ENCODE data around the gene CYFIP1. TPM values are rescaled to one million over a fixed set of nuclear protein-coding genes. Genes with fewer than 3 reads are reported as not detected.

The CYFIP1 gene
- total and polyA plus RNA-seq, 7 donors = 9.1 to 43.0 (median 23.3) TPM

DNA sequence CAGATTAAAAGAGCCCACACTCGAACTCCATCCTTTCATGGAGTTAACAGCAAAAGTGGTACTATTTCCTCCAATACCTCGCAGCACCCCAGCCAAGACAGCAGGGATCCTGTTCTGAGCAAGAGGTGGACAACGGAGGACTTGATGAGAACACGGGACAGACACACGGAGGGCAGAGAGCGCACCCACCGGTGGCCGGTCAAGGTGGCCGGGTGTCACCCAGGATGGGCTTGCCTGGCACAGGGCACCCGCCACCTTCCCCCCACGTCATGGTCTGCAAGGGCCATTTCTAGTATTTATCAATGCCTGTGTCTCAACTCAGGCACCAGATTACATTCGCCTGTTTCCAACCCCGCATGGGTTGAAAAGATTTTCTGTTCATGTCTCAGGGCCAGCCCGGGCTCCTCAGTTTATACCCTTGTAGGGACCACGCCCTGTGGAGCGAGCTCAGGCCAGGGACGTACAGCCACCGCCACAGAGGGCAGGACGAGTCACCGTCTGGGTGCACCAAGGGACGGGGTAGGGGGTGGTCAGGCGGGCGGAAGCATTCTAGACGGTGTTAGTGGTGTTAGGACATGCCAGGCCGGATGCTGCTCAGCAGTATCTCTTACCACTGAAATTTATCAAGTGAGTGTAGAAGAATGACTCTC, 64.2 kb downstream of the CYFIP1 start:
- ATAC-seq (no peak), DNase-seq (no peak)
- Histone ChIP-seq H3K27ac (no peak overlapping the region), H3K27me3 (ENCODE audit: insufficient read depth in 3 of 3, low read length in 2 of 3) (no peaks in the 10 kb centered on the region), H3K4me3 (no peak overlapping the region), H3K9me3 (no peaks in the 10 kb centered on the region), H3K36me3 (ENCODE audit: insufficient read depth in 1 of 2, low read depth in 1 of 2) (peaks cover 3 to 65% of the 10 kb centered on the region in 2 donors), H3K4me1 (no peaks in the 10 kb centered on the region)
- intact Hi-C loops (cut with DNase I) = loop anchor here in 1 of 2 donors (2.0 kb wide), 1 partner anchor 39 kb away; no protein-coding TSS in a partner anchor
- TF ChIP-seq, protein P1, sequence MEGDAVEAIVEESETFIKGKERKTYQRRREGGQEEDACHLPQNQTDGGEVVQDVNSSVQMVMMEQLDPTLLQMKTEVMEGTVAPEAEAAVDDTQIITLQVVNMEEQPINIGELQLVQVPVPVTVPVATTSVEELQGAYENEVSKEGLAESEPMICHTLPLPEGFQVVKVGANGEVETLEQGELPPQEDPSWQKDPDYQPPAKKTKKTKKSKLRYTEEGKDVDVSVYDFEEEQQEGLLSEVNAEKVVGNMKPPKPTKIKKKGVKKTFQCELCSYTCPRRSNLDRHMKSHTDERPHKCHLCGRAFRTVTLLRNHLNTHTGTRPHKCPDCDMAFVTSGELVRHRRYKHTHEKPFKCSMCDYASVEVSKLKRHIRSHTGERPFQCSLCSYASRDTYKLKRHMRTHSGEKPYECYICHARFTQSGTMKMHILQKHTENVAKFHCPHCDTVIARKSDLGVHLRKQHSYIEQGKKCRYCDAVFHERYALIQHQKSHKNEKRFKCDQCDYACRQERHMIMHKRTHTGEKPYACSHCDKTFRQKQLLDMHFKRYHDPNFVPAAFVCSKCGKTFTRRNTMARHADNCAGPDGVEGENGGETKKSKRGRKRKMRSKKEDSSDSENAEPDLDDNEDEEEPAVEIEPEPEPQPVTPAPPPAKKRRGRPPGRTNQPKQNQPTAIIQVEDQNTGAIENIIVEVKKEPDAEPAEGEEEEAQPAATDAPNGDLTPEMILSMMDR (IDR thresholded peaks at IDR 0.05) = no peak
- WGBS, 3 donors = 95 to 97% (median 96%) methylated on average over 25 of the region's 25 CpGs

DNA sequence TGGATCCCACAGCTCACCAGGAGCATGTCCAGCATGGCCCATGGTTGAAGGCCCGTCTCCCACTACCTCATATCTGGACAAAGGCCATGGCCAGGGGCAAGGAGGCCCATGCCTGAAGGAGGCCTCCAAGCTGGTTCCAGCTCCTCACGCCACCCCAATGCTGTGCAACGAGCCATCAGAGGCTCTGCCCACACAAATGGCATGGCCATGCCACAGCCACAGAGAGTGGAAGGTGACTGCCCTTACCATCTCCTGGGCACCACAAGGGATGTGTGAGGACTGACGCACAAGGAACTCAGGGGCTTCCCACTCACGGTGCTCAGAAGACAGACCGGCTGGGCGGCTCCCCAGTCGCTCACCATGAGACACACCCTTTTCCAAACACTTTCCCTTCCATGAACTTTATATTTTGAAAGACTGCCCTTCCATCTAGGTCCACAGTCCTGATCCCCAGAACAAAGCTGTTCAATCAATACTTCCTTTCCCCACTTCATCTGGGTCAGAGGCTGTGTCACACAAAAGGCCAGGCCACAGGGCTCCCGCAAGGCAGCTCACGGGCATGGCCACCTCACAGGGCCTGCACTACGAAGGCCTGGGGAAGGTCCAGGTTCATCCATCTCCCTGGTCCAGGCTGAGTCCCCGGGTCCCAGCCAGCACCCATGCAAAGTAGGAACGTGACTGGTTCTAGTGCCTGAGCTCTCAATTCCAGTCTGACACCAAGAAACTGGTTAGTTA, 66.4 kb downstream of the CYFIP1 start:
- 92 to 96% (median 94%) methylated on average over 13 of the region's 13 CpGs for WGBS, 3 donors
- H3K9me3 ChIP-seq = no peaks in the 10 kb centered on the region
- H3K36me3 ChIP-seq (ENCODE audit: insufficient read depth in 1 of 2, low read depth in 1 of 2) = peaks cover 3 to 87% of the 10 kb centered on the region in 2 donors
- intact Hi-C loops (cut with DNase I) = no loop called here
- no peak overlapping the region for H3K4me3 ChIP-seq
- H3K4me1 ChIP-seq = no peaks in the 10 kb centered on the region
- no peak overlapping the region for H3K27ac ChIP-seq
- no peaks in the 10 kb centered on the region for H3K27me3 ChIP-seq (ENCODE audit: insufficient read depth in 3 of 3, low read length in 2 of 3)
- DNase-seq (no peak), ATAC-seq (no peak)
- TF ChIP-seq, protein P1 (IDR thresholded peaks at IDR 0.05) = no peak

DNA sequence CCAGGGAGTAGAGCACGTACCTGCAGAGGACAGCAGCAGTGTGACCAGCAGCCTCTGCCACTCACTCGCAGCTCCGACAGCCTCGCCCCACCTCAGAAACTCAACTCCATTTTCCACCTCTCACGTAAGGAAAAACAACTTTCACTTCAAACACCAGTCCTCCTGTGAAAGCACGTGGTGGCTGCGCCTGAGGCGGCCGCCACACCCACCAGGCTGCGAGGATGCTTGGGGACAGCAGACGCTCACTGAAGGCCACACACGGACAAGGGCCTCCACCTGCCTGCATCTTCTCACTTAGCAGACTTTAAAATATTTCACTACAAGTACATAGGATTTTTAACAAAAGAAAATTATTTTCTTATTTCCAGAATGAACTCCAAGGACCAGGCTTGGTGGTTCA, 67.9 kb downstream of the CYFIP1 start:
- Histone ChIP-seq H3K9me3 (no peaks in the 10 kb centered on the region), H3K27me3 (ENCODE audit: insufficient read depth in 3 of 3, low read length in 2 of 3) (no peaks in the 10 kb centered on the region), H3K4me1 (no peaks in the 10 kb centered on the region), H3K27ac (no peak overlapping the region), H3K36me3 (ENCODE audit: insufficient read depth in 1 of 2, low read depth in 1 of 2) (peaks cover 3 to 87% of the 10 kb centered on the region in 2 donors), H3K4me3 (no peak overlapping the region)
- TF ChIP-seq, protein P1 (IDR thresholded peaks at IDR 0.05) = no peak
- intact Hi-C loops (cut with DNase I) = no loop called here
- no peak for ATAC-seq
- DNase-seq = no peak
- 93 to 96% (median 96%) methylated on average over 12 of the region's 12 CpGs for WGBS, 3 donors

DNA sequence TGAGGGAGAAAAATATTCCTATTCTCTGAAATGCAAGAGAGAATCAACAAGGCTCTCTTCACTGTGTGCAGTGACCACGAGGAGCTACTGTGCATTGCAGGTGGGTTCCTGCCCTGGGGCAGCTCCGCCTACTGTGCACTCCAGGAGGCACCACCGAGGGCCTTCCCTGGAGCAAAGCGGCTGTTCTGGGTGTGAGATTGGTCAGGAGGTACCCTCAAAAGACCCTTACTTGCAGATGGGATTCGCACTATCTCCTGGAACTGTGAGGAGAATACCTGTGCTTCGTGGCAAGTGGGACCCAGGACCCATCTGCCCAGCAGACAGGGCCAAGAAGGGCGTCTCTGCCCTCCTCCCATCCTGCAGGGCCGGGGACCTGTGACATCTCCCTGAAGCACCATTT, 68.9 kb downstream of the CYFIP1 start:
- intact Hi-C loops (cut with DNase I) = no loop called here
- Histone ChIP-seq H3K4me1 (no peaks in the 10 kb centered on the region), H3K4me3 (no peak overlapping the region), H3K9me3 (no peaks in the 10 kb centered on the region), H3K36me3 (ENCODE audit: insufficient read depth in 1 of 2, low read depth in 1 of 2) (peaks cover 3 to 84% of the 10 kb centered on the region in 2 donors), H3K27ac (no peak overlapping the region), H3K27me3 (ENCODE audit: insufficient read depth in 3 of 3, low read length in 2 of 3) (no peaks in the 10 kb centered on the region)
- TF ChIP-seq, protein P1 (IDR thresholded peaks at IDR 0.05) = no peak
- WGBS, 3 donors = 90 to 92% (median 91%) methylated on average over 8 of the region's 8 CpGs
- DNase-seq (no peak), ATAC-seq (no peak)
